ENCODE data around the gene DLG5. TPM values are rescaled to one million over a fixed set of nuclear protein-coding genes. Genes with fewer than 3 reads are reported as not detected.

Gene DLG5
- total RNA-seq, 1 donor from 2014 or later = 32.9 TPM

- no peaks in the 10 kb centered on the region for H3K27me3 ChIP-seq
- DNase-seq (ENCODE audit: low spot score in 2 of 2) = no peak
- intact Hi-C loops (cut with DNase I) = no loop called here
- peaks cover 6 to 16% of the 10 kb centered on the region in 2 donors for H3K36me3 ChIP-seq
- H3K9me3 ChIP-seq = no peaks in the 10 kb centered on the region
- H3K4me3 ChIP-seq = no peak overlapping the region
- TF ChIP-seq CTCF (IDR thresholded peaks at IDR 0.05) = no peak
- H3K4me1 ChIP-seq = no peaks in the 10 kb centered on the region
- H3K27ac ChIP-seq = peak overlapping the region in 1 of 2 donors; percentile 17
Measured at GRCh38 chr10:77865580-77866324, 60.8 kb downstream of the DLG5 start.

- H3K4me1 ChIP-seq = no peaks in the 10 kb centered on the region
- intact Hi-C loops (cut with DNase I) = no loop called here
Measured at GRCh38 chr10:77864151-77864851, 62.3 kb downstream of the DLG5 start.

GRCh38 chr10:77863446-77863845 is 63.1 kb downstream of the DLG5 start:
- intact Hi-C loops (cut with DNase I) = no loop called here
- Histone ChIP-seq H3K4me3 (no peak overlapping the region), H3K36me3 (peaks cover 6 to 16% of the 10 kb centered on the region in 2 donors), H3K27me3 (no peaks in the 10 kb centered on the region), H3K27ac (no peak overlapping the region), H3K4me1 (no peaks in the 10 kb centered on the region), H3K9me3 (no peaks in the 10 kb centered on the region)
- TF ChIP-seq CTCF (IDR thresholded peaks at IDR 0.05) = no peak
- DNase-seq (ENCODE audit: low spot score in 2 of 2) = no peak

More at GRCh38 chr10:77864151-77864851, 62.3 kb downstream of the DLG5 start:
- Histone ChIP-seq H3K9me3 (no peaks in the 10 kb centered on the region), H3K36me3 (peaks cover 6 to 16% of the 10 kb centered on the region in 2 donors), H3K4me3 (no peak overlapping the region), H3K27me3 (no peaks in the 10 kb centered on the region), H3K27ac (peak overlapping the region in 1 of 2 donors; percentile 3)
- TF ChIP-seq CTCF (IDR thresholded peaks at IDR 0.05) = no peak
- DNase-seq (ENCODE audit: low spot score in 2 of 2) = no peak

- no peaks in the 10 kb centered on the region for H3K9me3 ChIP-seq
- intact Hi-C loops (cut with DNase I) = no loop called here
- peaks cover 7 to 16% of the 10 kb centered on the region in 2 donors for H3K36me3 ChIP-seq
- no peaks in the 10 kb centered on the region for H3K27me3 ChIP-seq
- H3K27ac ChIP-seq = no peak overlapping the region
- no peak for DNase-seq (ENCODE audit: low spot score in 2 of 2)
- no peak for TF ChIP-seq CTCF (IDR thresholded peaks at IDR 0.05)
- no peak overlapping the region for H3K4me3 ChIP-seq
- no peaks in the 10 kb centered on the region for H3K4me1 ChIP-seq
Measured at GRCh38 chr10:77862595-77862994, 64.0 kb downstream of the DLG5 start.

GRCh38 chr10:77861366-77861765 is 65.2 kb downstream of the DLG5 start:
- DNase-seq (ENCODE audit: low spot score in 2 of 2) = no peak
- Histone ChIP-seq H3K27ac (no peak overlapping the region), H3K27me3 (no peaks in the 10 kb centered on the region), H3K4me1 (no peaks in the 10 kb centered on the region), H3K4me3 (no peak overlapping the region), H3K9me3 (no peaks in the 10 kb centered on the region), H3K36me3 (peaks cover 4 to 12% of the 10 kb centered on the region in 2 donors)
- intact Hi-C loops (cut with DNase I) = no loop called here
- TF ChIP-seq CTCF (IDR thresholded peaks at IDR 0.05) = no peak
